SK-N-SH treated with all-trans-retinoic acid at 6 μM for 48 hours (cell line): ENCODE data around the gene PARVB.

Experiments
- ARNTL ChIP-seq: fragments of 450-650 bp; formaldehyde crosslinking; IDR thresholded peaks from 2 replicates; pipeline ENCODE4 v1.5.0; 2020; ENCODE audit warnings: low read depth, mild to moderate bottlenecking, moderate library complexity, borderline replicate concordance
- PPARA ChIP-seq: fragments of 250-450 bp; sonication (Bioruptor Pico); IDR thresholded peaks from 2 replicates; pipeline ENCODE4 v1.5.0; 2020; ENCODE audit warnings: mild to moderate bottlenecking, borderline replicate concordance
- TSHZ2 ChIP-seq: fragments of 250-450 bp; sonication (Bioruptor Pico); IDR thresholded peaks from 2 replicates; pipeline ENCODE4 v1.5.0; 2020; ENCODE audit warnings: mild to moderate bottlenecking, moderate library complexity
- ZFP30 ChIP-seq: fragments of 450-650 bp; formaldehyde crosslinking; IDR thresholded peaks from 2 replicates; pipeline ENCODE4 v1.5.0; 2022; ENCODE audit warnings: mild to moderate bottlenecking, moderate library complexity
- ZNF565 ChIP-seq: fragments of 450-650 bp; formaldehyde crosslinking; conservative IDR thresholded peaks from 2 replicates; pipeline ENCODE4 v1.5.0; 2020; ENCODE audit warnings: low read depth, mild to moderate bottlenecking, moderate library complexity
- ZNF8 ChIP-seq: fragments of 450-650 bp; formaldehyde crosslinking; IDR thresholded peaks from 2 replicates; pipeline ENCODE4 v1.5.0; 2020; ENCODE audit warnings: mild to moderate bottlenecking, moderate library complexity
- TF ChIP-seq, protein P1 (sequence below): fragments of 250-450 bp; sonication (Bioruptor Pico); IDR thresholded peaks from 2 replicates; pipeline ENCODE4 v1.8.0; 2020; ENCODE audit warnings: mild to moderate bottlenecking, moderate library complexity, borderline replicate concordance
- TF ChIP-seq, protein P2 (sequence below): fragments of 250-450 bp; sonication (Bioruptor Pico); IDR thresholded peaks from 2 replicates; pipeline ENCODE4 v1.8.0; 2021; ENCODE audit warnings: low read depth, mild to moderate bottlenecking, moderate library complexity, borderline replicate concordance

DNA sequence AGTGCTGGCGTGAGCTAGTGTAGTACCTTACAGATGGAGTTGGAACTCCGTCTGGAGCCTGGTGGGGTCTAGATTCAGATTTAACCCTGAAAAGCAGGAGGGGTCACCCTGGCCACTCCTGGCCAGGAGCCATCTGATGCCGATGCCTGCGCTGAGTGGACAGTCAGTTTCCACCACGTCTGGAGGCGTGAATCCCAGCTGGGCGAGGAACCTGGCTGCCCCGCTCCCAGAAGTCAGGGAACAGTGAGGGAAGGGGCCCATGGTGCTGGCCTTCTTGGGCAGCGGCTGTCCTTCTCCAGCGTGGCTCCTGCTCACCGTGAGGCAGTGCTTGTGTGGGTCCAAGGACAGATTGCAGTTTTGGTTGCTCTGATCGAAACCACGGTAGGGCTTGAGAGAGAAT lies 76.3 kb downstream of the PARVB start:
- TF ChIP-seq ZNF8 (CRISPR knock-in tag) (no peak), ZFP30 (no peak), ZNF565 (CRISPR knock-in tag) (no peak), ARNTL (no peak), PPARA (CRISPR knock-in tag) (no peak), TSHZ2 (CRISPR knock-in tag) (no peak)
- TF ChIP-seq, protein P1, sequence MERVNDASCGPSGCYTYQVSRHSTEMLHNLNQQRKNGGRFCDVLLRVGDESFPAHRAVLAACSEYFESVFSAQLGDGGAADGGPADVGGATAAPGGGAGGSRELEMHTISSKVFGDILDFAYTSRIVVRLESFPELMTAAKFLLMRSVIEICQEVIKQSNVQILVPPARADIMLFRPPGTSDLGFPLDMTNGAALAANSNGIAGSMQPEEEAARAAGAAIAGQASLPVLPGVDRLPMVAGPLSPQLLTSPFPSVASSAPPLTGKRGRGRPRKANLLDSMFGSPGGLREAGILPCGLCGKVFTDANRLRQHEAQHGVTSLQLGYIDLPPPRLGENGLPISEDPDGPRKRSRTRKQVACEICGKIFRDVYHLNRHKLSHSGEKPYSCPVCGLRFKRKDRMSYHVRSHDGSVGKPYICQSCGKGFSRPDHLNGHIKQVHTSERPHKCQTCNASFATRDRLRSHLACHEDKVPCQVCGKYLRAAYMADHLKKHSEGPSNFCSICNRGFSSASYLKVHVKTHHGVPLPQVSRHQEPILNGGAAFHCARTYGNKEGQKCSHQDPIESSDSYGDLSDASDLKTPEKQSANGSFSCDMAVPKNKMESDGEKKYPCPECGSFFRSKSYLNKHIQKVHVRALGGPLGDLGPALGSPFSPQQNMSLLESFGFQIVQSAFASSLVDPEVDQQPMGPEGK (CRISPR knock-in tag) = no peak
- TF ChIP-seq, protein P2, sequence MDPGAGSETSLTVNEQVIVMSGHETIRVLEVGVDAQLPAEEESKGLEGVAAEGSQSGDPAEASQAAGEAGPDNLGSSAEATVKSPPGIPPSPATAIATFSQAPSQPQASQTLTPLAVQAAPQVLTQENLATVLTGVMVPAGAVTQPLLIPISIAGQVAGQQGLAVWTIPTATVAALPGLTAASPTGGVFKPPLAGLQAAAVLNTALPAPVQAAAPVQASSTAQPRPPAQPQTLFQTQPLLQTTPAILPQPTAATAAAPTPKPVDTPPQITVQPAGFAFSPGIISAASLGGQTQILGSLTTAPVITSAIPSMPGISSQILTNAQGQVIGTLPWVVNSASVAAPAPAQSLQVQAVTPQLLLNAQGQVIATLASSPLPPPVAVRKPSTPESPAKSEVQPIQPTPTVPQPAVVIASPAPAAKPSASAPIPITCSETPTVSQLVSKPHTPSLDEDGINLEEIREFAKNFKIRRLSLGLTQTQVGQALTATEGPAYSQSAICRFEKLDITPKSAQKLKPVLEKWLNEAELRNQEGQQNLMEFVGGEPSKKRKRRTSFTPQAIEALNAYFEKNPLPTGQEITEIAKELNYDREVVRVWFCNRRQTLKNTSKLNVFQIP (CRISPR knock-in tag) = no peak
